Measurements from ENCODE around the gene NRBF2. TPM values are rescaled to one million over a fixed set of nuclear protein-coding genes. Genes with fewer than 3 reads are reported as not detected.

The NRBF2 gene
- total RNA-seq, 1 experiment from 2014 or later, result 44.9 TPM

GRCh38 chr10:63084690-63085382 lies 48.3 kb upstream of the NRBF2 start:
- DNase-seq (ENCODE audit: unreplicated experiment), result no peak
- Mint-ChIP-seq H3K27me3 (ENCODE audit: insufficient read depth, unreplicated experiment) (no peaks in the 10 kb centered on the region), H3K27ac (ENCODE audit: low read depth, unreplicated experiment) (no peak overlapping the region), H3K4me1 (ENCODE audit: insufficient read depth, unreplicated experiment) (no peaks in the 10 kb centered on the region), H3K4me3 (ENCODE audit: unreplicated experiment) (no peak overlapping the region), H3K36me3 (ENCODE audit: insufficient read depth, unreplicated experiment) (no peaks in the 10 kb centered on the region), H3K9me3 (ENCODE audit: unreplicated experiment) (no peaks in the 10 kb centered on the region)
- intact Hi-C loops (cut with micrococcal nuclease), result loop anchor here (1.0 to 10.0 kb wide), 10 partner anchors 30 to 650 kb away; partner anchors contain the start of gene NRBF2
- CTCF ChIA-PET, result interaction anchor here (0.6 to 7.4 kb wide), 23 partner anchors 8 to 820 kb away, joined by 3 to 60 read pairs (median 4); partner anchors contain the start of gene EGR2
- no peak for TF ChIP-seq CTCF (IDR thresholded peaks at IDR 0.05; ENCODE audit: unreplicated experiment)
- BruUV-seq (replicated peaks), result no TSS peak
- POLR2A ChIA-PET, result interaction anchor here (1.7 kb wide), 1 partner anchor 48 kb away, joined by 6 read pairs; the partner anchor contains the start of gene NRBF2

- H3K36me3 Mint-ChIP-seq (ENCODE audit: insufficient read depth, unreplicated experiment), result no peaks in the 10 kb centered on the region
- TF ChIP-seq CTCF (IDR thresholded peaks at IDR 0.05; ENCODE audit: unreplicated experiment), result no peak
- ChIA-PET POLR2A (interaction anchor here (1.2 to 2.1 kb wide), 2 partner anchors 23 to 40 kb away, joined by 6 to 8 read pairs; partner anchors contain the start of gene NRBF2), CTCF (interaction anchor here (0.7 to 1.5 kb wide), 5 partner anchors 8 to 539 kb away, joined by 3 to 5 read pairs (median 4); no protein-coding TSS in a partner anchor)
- no peaks in the 10 kb centered on the region for H3K9me3 Mint-ChIP-seq (ENCODE audit: unreplicated experiment)
- DNase-seq (ENCODE audit: unreplicated experiment), result peak; percentile 30
- no peaks in the 10 kb centered on the region for H3K27me3 Mint-ChIP-seq (ENCODE audit: insufficient read depth, unreplicated experiment)
- intact Hi-C loops (cut with micrococcal nuclease), result no loop called here
- H3K27ac Mint-ChIP-seq (ENCODE audit: low read depth, unreplicated experiment), result no peak overlapping the region
- BruUV-seq (replicated peaks), result no TSS peak
- peaks cover 7% of the 10 kb centered on the region for H3K4me1 Mint-ChIP-seq (ENCODE audit: insufficient read depth, unreplicated experiment)
- H3K4me3 Mint-ChIP-seq (ENCODE audit: unreplicated experiment), result no peak overlapping the region
Measured at GRCh38 chr10:63093227-63093626, 39.9 kb upstream of the NRBF2 start.

- TF ChIP-seq CTCF (IDR thresholded peaks at IDR 0.05; ENCODE audit: unreplicated experiment), result no peak
- Mint-ChIP-seq H3K36me3 (ENCODE audit: insufficient read depth, unreplicated experiment) (no peaks in the 10 kb centered on the region), H3K27me3 (ENCODE audit: insufficient read depth, unreplicated experiment) (no peaks in the 10 kb centered on the region), H3K4me1 (ENCODE audit: insufficient read depth, unreplicated experiment) (peaks cover 7% of the 10 kb centered on the region), H3K4me3 (ENCODE audit: unreplicated experiment) (no peak overlapping the region), H3K27ac (ENCODE audit: low read depth, unreplicated experiment) (no peak overlapping the region), H3K9me3 (ENCODE audit: unreplicated experiment) (no peaks in the 10 kb centered on the region)
- intact Hi-C loops (cut with micrococcal nuclease), result no loop called here
- no TSS peak for BruUV-seq (replicated peaks)
- ChIA-PET POLR2A (interaction anchor here (0.8 to 2.1 kb wide), 6 partner anchors 18 to 64 kb away, joined by 3 to 8 read pairs (median 4); partner anchors contain the start of gene NRBF2), CTCF (interaction anchor here (0.6 to 1.1 kb wide), 7 partner anchors 10 to 1506 kb away, joined by 3 to 7 read pairs (median 3); no protein-coding TSS in a partner anchor)
- peak; percentile 25 for DNase-seq (ENCODE audit: unreplicated experiment)
Measured at GRCh38 chr10:63094405-63094804, 38.7 kb upstream of the NRBF2 start.

- Mint-ChIP-seq H3K4me3 (ENCODE audit: unreplicated experiment) (no peak overlapping the region), H3K27ac (ENCODE audit: low read depth, unreplicated experiment) (no peak overlapping the region), H3K4me1 (ENCODE audit: insufficient read depth, unreplicated experiment) (peaks cover 7% of the 10 kb centered on the region), H3K27me3 (ENCODE audit: insufficient read depth, unreplicated experiment) (no peaks in the 10 kb centered on the region), H3K36me3 (ENCODE audit: insufficient read depth, unreplicated experiment) (no peaks in the 10 kb centered on the region), H3K9me3 (ENCODE audit: unreplicated experiment) (no peaks in the 10 kb centered on the region)
- POLR2A ChIA-PET, result interaction anchor here (0.9 to 1.3 kb wide), 3 partner anchors 18 to 63 kb away, joined by 3 to 4 read pairs (median 3); no protein-coding TSS in a partner anchor
- CTCF ChIA-PET, result interaction anchor here (0.6 to 1.4 kb wide), 7 partner anchors 10 to 1505 kb away, joined by 3 to 7 read pairs (median 4); no protein-coding TSS in a partner anchor
- no peak for TF ChIP-seq CTCF (IDR thresholded peaks at IDR 0.05; ENCODE audit: unreplicated experiment)
- BruUV-seq (replicated peaks), result no TSS peak
- intact Hi-C loops (cut with micrococcal nuclease), result no loop called here
- DNase-seq (ENCODE audit: unreplicated experiment), result no peak
Measured at GRCh38 chr10:63094881-63095280, 38.2 kb upstream of the NRBF2 start.
